ENCODE data around the gene SETDB1. TPM values are rescaled to one million over a fixed set of nuclear protein-coding genes. Genes with fewer than 3 reads are reported as not detected.

SETDB1 gene
- total and polyA plus RNA-seq, 10 donors = 16.9 to 82.4 (median 53.6) TPM

DNA sequence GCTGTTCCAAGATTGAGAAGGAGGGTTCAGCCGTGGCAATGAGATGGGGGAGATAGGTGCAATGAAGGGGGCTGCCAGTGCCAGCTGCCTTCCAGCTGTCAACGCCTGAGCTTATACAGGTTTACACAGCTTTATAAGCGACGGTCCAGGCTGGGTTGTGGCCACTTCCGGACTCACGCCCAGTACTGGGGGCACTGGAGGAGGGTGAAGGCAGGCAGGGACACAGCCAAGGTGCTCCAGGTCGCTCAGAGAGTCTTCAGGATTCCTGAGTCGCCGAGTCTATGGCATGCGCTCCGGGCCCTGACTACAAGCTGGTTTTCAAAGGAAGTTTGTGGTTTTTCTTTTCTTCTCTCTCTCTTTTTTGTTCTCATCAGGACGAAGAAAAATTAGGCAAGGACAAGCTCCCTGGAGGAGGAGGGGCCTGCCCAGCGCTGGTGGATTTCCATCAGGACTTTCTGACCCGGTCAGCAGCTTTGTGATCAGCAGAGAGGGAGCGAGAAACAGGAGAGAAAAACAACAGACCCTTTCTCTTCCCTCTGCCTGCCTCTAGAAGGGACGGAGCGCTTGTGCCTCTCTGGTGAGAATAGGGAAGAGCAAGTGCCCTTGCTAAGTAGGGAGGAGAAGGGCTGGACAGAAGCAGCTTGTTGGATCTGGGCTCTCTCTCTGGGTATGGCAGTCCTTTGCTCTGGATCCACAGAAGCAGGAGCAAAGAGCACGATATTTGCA lies 80.3 kb downstream of the SETDB1 start, which contains the start of gene MINDY1:
TSS of gene MINDY1 (minus strand) at position 576 of the 726 bp plus-strand sequence. CDS start 4,285 bp downstream, outside the sequence.
- 3 to 6% (median 5%) methylated on average over 18 of the region's 18 CpGs for WGBS, 5 donors
- Histone ChIP-seq H3K9me3 (no peaks in the 10 kb centered on the region), H3K4me3 (peak within 1 kb of the TSS; percentile 53 to 87 (median 61)), H3K4me1 (peaks cover 44 to 100% (median 88%) of the 10 kb centered on the region in 6 donors), H3K27me3 (replicated peaks in 1 of 7) (no peaks in the 10 kb centered on the region), H3K36me3 (peaks cover 0 to 12% (median 0%) of the 10 kb centered on the region in 6 donors), H3K27ac (peak within 1 kb of the TSS; percentile 84 to 95 (median 90))
- DNase-seq = peak; percentile 88
- TF ChIP-seq POLR2AphosphoS5 (IDR thresholded peaks at IDR 0.05) (peak; percentile 48 to 90 (median 69)), POLR2A (IDR thresholded peaks at IDR 0.05) (peak in 1 of 3 donors; percentile 67)
- TF ChIP-seq, protein P1, sequence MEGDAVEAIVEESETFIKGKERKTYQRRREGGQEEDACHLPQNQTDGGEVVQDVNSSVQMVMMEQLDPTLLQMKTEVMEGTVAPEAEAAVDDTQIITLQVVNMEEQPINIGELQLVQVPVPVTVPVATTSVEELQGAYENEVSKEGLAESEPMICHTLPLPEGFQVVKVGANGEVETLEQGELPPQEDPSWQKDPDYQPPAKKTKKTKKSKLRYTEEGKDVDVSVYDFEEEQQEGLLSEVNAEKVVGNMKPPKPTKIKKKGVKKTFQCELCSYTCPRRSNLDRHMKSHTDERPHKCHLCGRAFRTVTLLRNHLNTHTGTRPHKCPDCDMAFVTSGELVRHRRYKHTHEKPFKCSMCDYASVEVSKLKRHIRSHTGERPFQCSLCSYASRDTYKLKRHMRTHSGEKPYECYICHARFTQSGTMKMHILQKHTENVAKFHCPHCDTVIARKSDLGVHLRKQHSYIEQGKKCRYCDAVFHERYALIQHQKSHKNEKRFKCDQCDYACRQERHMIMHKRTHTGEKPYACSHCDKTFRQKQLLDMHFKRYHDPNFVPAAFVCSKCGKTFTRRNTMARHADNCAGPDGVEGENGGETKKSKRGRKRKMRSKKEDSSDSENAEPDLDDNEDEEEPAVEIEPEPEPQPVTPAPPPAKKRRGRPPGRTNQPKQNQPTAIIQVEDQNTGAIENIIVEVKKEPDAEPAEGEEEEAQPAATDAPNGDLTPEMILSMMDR (IDR thresholded peaks at IDR 0.05 in 8 of 11, conservative IDR thresholded peaks at IDR 0.05 in 3 of 11) = peak in 9 of 11 experiments; percentile 33 to 63 (median 44)
- intact Hi-C loops (cut with DNase I; ENCODE audit: low total_unique reads) = no loop called here

DNA sequence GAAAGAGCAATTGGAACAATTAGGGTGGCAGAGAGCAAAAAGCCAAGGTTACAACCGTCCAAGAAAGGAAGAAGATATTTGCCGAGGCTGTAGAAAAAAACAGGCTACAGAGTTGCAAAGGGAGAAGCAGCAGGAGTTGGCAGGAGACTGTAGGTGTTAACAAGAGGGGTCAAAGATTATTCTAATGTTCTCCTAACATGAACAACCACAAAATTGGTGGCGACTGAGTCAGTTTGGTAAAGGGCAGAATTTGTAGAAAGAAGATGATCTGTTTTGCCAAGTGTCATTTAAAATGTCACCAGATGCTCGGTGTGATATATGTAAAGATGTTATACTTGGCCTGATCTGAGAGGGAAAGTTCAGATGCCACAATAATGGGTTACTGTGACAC lies 81.7 kb downstream of the SETDB1 start:
- Histone ChIP-seq H3K4me3 (peak overlapping the region; percentile 19 to 87 (median 60)), H3K4me1 (peaks cover 41 to 100% (median 88%) of the 10 kb centered on the region in 6 donors), H3K36me3 (peaks cover 0 to 2% (median 0%) of the 10 kb centered on the region in 6 donors), H3K27me3 (replicated peaks in 1 of 7) (no peaks in the 10 kb centered on the region), H3K27ac (peak overlapping the region; percentile 84 to 95 (median 90)), H3K9me3 (no peaks in the 10 kb centered on the region)
- DNase-seq = no peak
- 17 to 21% (median 20%) methylated on average over 4 of the region's 4 CpGs for WGBS, 5 donors
- intact Hi-C loops (cut with DNase I; ENCODE audit: low total_unique reads) = no loop called here
- TF ChIP-seq, protein P1 (IDR thresholded peaks at IDR 0.05 in 8 of 11, conservative IDR thresholded peaks at IDR 0.05 in 3 of 11) = no peak
- no peak for TF ChIP-seq POLR2A (IDR thresholded peaks at IDR 0.05)
- no peak for TF ChIP-seq POLR2AphosphoS5 (IDR thresholded peaks at IDR 0.05)

DNA sequence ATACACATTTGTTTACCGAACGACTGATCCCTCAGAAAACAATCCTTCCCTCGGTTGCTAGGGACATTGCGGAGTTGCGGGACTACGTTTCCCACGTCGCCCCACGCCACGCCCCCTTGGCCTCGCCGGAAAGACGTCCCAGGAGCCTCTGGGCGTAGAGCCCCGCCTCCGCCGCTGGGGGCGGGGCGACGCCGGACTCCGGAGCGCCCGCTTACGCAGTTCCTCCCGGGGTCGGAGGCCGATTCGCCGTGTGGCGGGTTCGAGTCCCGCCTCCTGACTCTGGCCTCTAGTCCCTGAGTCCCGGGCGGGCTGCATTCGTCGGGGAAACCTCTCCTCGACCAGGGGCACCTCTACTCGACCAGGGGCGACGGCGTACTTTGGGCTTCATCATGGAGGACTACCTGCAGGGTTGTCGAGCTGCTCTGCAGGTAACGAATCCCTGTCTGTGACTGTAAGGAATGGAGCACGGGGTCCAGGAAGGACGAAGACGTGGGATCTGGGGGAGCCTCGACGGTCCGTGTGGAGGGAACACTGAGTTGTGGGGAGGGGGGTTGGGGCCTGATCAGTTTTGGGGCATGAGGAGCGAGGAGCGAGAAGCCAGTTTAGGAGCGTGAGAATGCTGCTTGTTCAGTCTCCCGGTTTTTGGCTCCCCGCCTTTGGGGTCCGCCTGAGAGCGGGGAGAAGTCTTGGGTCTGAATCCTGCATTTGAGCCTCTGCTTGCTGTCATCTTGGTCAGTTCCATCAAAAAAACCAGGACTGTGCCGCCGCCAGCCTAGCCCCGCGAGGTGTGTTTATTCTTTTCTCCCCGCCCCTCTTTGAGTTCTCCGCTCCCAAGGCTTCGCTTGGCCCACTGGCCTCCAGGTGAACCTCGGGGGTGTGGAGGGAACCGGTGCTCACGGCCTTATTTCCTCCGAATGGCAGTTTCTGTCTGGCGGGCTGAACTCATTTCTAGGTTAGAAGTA lies 82.4 kb downstream of the SETDB1 start, which contains the start of gene PRUNE1:
TSS of gene PRUNE1 (plus strand) at position 206 of the 962 bp plus-strand sequence. CDS start at position 390, 184 bp downstream.
- intact Hi-C loops (cut with DNase I; ENCODE audit: low total_unique reads) = no loop called here
- Histone ChIP-seq H3K36me3 (peaks cover 0 to 9% (median 0%) of the 10 kb centered on the region in 6 donors), H3K27me3 (replicated peaks in 1 of 7) (no peaks in the 10 kb centered on the region), H3K27ac (peak within 1 kb of the TSS; percentile 84 to 95 (median 90)), H3K9me3 (no peaks in the 10 kb centered on the region), H3K4me1 (peaks cover 41 to 100% (median 88%) of the 10 kb centered on the region in 6 donors), H3K4me3 (peak within 1 kb of the TSS; percentile 19 to 87 (median 60))
- TF ChIP-seq POLR2AphosphoS5 (IDR thresholded peaks at IDR 0.05) (peak; percentile 85 to 93 (median 86)), POLR2A (IDR thresholded peaks at IDR 0.05) (no peak)
- TF ChIP-seq, protein P1 (IDR thresholded peaks at IDR 0.05 in 8 of 11, conservative IDR thresholded peaks at IDR 0.05 in 3 of 11) = peak in 8 of 11 experiments; percentile 15 to 52 (median 40)
- DNase-seq = peak; percentile 99
- WGBS, 5 donors = 0 to 1% (median 1%) methylated on average over 53 to 69 of the region's 69 CpGs
